Measurements from ENCODE around the gene MTHFSD.

- no peak for TF ChIP-seq CTCF (IDR thresholded peaks at IDR 0.05)
- no peak for TF ChIP-seq ZFX (IDR thresholded peaks at IDR 0.05; ENCODE audit: borderline replicate concordance)
Measured at GRCh38 chr16:86505899-86506864, 48.9 kb downstream of the MTHFSD start.

Data from 22Rv1 (cell line).